ENCODE results near the gene WRAP73. TPM values are rescaled to one million over a fixed set of nuclear protein-coding genes. Genes with fewer than 3 reads are reported as not detected.

WRAP73 gene
- total and polyA plus RNA-seq, 2 experiments from 2014 or later: 14.7 to 28.8 TPM

DNA sequence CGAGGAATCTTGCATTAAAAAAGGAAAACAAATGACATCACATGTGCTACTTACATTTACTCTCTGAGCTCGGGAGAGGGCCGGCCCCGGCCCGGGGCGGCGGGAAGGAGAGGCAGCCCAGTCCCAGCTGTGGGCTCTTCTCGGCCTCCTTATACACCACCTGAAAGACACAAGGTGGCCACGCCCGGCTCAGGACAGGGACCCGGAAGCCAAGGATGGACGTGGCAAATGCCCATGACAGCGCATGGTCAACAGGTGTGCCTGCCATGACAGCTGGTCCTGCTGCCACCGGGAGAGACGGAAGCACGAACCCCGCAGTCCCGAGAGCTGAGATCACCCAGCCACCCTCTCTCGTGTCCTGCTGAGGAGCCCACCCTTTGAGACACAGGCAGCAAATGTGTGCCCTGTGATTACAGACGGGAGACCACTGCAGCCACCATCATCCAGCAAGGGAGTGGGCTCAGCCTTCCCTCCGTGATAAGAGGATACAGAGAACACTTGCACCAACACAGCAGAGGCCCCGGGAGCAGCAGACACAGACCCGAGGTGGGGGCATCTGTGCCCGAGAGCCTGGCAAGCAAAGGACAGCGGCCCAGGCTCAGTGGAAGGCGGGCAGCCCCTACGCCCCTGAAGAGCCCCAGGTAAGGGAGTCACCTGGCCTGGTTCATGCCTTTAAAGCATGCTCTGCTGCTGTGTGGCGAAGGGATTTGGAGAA, 16.4 kb downstream of the WRAP73 start:
- H3K4me2 ChIP-seq: no peak overlapping the region
- WGBS (ENCODE audit: low lambda C conversion rate, missing lambda C conversion rate): 94% methylated on average over 28 of the region's 28 CpGs
- no peaks in the 10 kb centered on the region for H3K79me2 ChIP-seq
- H3K27ac ChIP-seq: no peak overlapping the region
- DNase-seq (ENCODE audit: low spot score): no peak
- H3K27me3 ChIP-seq: no peaks in the 10 kb centered on the region
- H3K9me3 ChIP-seq (ENCODE audit: low read depth): no peaks in the 10 kb centered on the region
- no peak overlapping the region for H2AFZ ChIP-seq
- H3K4me3 ChIP-seq: no peak overlapping the region
- H3K36me3 ChIP-seq (replicated peaks; ENCODE audit: insufficient read depth, low read depth): no peaks in the 10 kb centered on the region
- no peak for TF ChIP-seq EZH2 (IDR thresholded peaks at IDR 0.05; ENCODE audit: borderline replicate concordance)
- no peak for TF ChIP-seq EZH2phosphoT487 (IDR thresholded peaks at IDR 0.05; ENCODE audit: low read depth, severe bottlenecking, unreplicated experiment)
- TF ChIP-seq, protein P1, sequence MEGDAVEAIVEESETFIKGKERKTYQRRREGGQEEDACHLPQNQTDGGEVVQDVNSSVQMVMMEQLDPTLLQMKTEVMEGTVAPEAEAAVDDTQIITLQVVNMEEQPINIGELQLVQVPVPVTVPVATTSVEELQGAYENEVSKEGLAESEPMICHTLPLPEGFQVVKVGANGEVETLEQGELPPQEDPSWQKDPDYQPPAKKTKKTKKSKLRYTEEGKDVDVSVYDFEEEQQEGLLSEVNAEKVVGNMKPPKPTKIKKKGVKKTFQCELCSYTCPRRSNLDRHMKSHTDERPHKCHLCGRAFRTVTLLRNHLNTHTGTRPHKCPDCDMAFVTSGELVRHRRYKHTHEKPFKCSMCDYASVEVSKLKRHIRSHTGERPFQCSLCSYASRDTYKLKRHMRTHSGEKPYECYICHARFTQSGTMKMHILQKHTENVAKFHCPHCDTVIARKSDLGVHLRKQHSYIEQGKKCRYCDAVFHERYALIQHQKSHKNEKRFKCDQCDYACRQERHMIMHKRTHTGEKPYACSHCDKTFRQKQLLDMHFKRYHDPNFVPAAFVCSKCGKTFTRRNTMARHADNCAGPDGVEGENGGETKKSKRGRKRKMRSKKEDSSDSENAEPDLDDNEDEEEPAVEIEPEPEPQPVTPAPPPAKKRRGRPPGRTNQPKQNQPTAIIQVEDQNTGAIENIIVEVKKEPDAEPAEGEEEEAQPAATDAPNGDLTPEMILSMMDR (IDR thresholded peaks at IDR 0.05; ENCODE audit: poor library complexity): no peak
- H4K20me1 ChIP-seq (ENCODE audit: insufficient read depth, poor library complexity, severe bottlenecking): no peaks in the 10 kb centered on the region
- no peaks in the 10 kb centered on the region for H3K4me1 ChIP-seq (ENCODE audit: insufficient read depth)
- no peaks in the 10 kb centered on the region for H3K9me2 ChIP-seq (replicated peaks; ENCODE audit: insufficient read depth)

DNA sequence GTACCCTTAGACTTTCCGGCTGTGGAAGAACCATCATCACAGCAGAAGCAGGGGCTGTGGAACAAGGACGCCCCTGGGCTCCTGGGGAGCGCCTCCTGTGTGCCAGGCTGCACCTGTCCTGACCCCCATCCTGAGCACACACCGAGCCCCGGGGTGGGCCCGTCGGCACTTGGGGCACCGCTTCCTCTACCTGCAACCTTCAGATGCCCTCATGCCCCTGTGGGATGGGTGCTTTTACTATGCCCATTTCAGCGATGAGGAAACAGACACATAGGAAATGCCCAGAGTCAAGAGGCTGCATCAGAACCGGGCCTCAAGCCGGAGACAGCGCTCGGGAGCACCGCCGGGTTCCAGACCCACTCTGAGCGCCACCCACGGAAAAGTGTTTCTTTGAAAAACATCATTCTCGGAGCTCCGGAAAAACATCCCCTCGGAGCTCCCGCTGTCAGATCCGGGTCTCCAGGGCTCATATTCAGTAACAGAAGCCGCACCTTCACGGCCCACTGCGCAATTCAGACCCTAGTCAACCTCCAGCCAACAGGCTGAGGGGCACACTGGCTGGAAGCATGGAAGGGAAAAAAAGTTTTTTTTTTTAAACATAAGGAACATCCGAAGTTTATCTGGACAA, 17.1 kb downstream of the WRAP73 start:
- Histone ChIP-seq H3K27me3 (no peaks in the 10 kb centered on the region), H3K36me3 (replicated peaks; ENCODE audit: insufficient read depth, low read depth) (no peaks in the 10 kb centered on the region), H3K79me2 (no peaks in the 10 kb centered on the region), H3K4me1 (ENCODE audit: insufficient read depth) (no peaks in the 10 kb centered on the region), H3K9me3 (ENCODE audit: low read depth) (no peaks in the 10 kb centered on the region), H4K20me1 (ENCODE audit: insufficient read depth, poor library complexity, severe bottlenecking) (no peaks in the 10 kb centered on the region), H3K27ac (no peak overlapping the region), H2AFZ (no peak overlapping the region), H3K4me3 (no peak overlapping the region), H3K9me2 (replicated peaks; ENCODE audit: insufficient read depth) (no peaks in the 10 kb centered on the region), H3K4me2 (no peak overlapping the region)
- WGBS (ENCODE audit: low lambda C conversion rate, missing lambda C conversion rate): 97% methylated on average over 25 of the region's 26 CpGs
- TF ChIP-seq, protein P1 (IDR thresholded peaks at IDR 0.05; ENCODE audit: poor library complexity): no peak
- TF ChIP-seq EZH2 (IDR thresholded peaks at IDR 0.05; ENCODE audit: borderline replicate concordance): no peak
- TF ChIP-seq EZH2phosphoT487 (IDR thresholded peaks at IDR 0.05; ENCODE audit: low read depth, severe bottlenecking, unreplicated experiment): no peak
- DNase-seq (ENCODE audit: low spot score): no peak

DNA sequence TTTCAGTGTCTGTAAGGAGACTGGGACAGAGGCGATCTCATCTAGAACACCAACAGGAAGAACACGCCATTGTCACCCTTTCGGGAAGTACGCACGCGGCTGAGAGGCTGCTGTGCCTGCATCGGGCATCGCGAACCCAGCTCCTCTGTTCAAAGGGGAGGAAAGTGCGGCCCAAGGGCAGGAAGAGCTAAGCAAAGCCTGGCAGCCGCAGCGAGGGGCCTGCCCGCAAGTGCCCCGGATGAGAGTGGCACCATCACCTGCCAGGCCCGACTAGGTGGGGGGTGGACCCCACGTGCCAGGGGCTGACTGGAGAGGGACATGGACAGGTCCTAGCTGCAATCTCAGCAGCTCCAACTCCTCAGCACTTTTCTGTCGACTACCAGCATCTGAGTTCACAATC, 17.6 kb downstream of the WRAP73 start:
- Histone ChIP-seq H3K4me3 (no peak overlapping the region), H3K36me3 (replicated peaks; ENCODE audit: insufficient read depth, low read depth) (no peaks in the 10 kb centered on the region), H3K79me2 (no peaks in the 10 kb centered on the region), H3K4me2 (no peak overlapping the region), H3K9me2 (replicated peaks; ENCODE audit: insufficient read depth) (no peaks in the 10 kb centered on the region), H4K20me1 (ENCODE audit: insufficient read depth, poor library complexity, severe bottlenecking) (no peaks in the 10 kb centered on the region), H3K9me3 (ENCODE audit: low read depth) (no peaks in the 10 kb centered on the region), H3K27ac (no peak overlapping the region), H3K27me3 (no peaks in the 10 kb centered on the region), H3K4me1 (ENCODE audit: insufficient read depth) (no peaks in the 10 kb centered on the region), H2AFZ (no peak overlapping the region)
- WGBS (ENCODE audit: low lambda C conversion rate, missing lambda C conversion rate): 97% methylated on average over 17 of the region's 17 CpGs
- DNase-seq (ENCODE audit: low spot score): no peak
- TF ChIP-seq, protein P1 (IDR thresholded peaks at IDR 0.05; ENCODE audit: poor library complexity): no peak
- TF ChIP-seq EZH2phosphoT487 (IDR thresholded peaks at IDR 0.05; ENCODE audit: low read depth, severe bottlenecking, unreplicated experiment): no peak
- TF ChIP-seq EZH2 (IDR thresholded peaks at IDR 0.05; ENCODE audit: borderline replicate concordance): no peak
